Mesodermal cell (in vitro differentiated cells): ENCODE measurements around the gene MNAT1.
A peak's percentile ranks its signal among the peaks of the same experiment; 100 is the strongest.

ENCODE experiments used
- H3K27ac ChIP-seq: 2 replicates; pipeline ENCODE4 v1.7.0; 2013; ENCODE audit warnings: mild to moderate bottlenecking, low read depth, low read length, moderate library complexity; ENCODE audit not compliant: severe bottlenecking
- H3K36me3 ChIP-seq: 2 replicates; pipeline ENCODE4 v1.7.1; 2013; ENCODE audit warnings: mild to moderate bottlenecking, low read length, moderate library complexity; ENCODE audit not compliant: control insufficient read depth, insufficient read depth
- H3K4me1 ChIP-seq: one replicate; pipeline ENCODE4 v1.7.1; 2013; ENCODE audit warnings: mild to moderate bottlenecking, low read length; ENCODE audit not compliant: insufficient read depth, control insufficient read depth, poor library complexity, severe bottlenecking
- H3K4me3 ChIP-seq: 2 replicates; pipeline ENCODE4 v1.7.0; 2013; ENCODE audit warnings: low read length, control low read depth, mild to moderate bottlenecking; ENCODE audit not compliant: insufficient read depth, poor library complexity, severe bottlenecking; ENCODE audit errors: extremely low read depth
- H3K9me3 ChIP-seq: 2 replicates; pipeline ENCODE4 v1.7.1; 2013; ENCODE audit warnings: mild to moderate bottlenecking, low read length, moderate library complexity; ENCODE audit not compliant: control insufficient read depth
- WGBS, 2 experiments: methylation state at CpG; one replicate each; pipeline ENCODE4 v1.1.5; 2013; ENCODE audit warnings: missing lambda C conversion rate in 2 of 2; ENCODE audit not compliant: insufficient coverage in 2 of 2; 5-methylcytosine and 5-hydroxymethylcytosine counted together

The MNAT1 gene

GRCh38 chr14:60980811-60981632 lies 246.5 kb downstream of the MNAT1 start, which contains the start of the genes SLC38A6 and TRMT5:
SLC38A6 (plus strand) TSS chr14:60981245; CDS start chr14:60981278, 33 bp downstream.
TRMT5 (minus strand) TSS chr14:60981079; CDS start chr14:60980973, 106 bp downstream.
- peaks cover 23% of the 10 kb centered on the region for H3K36me3 ChIP-seq
- WGBS, 2 experiments: 0 to 1% methylated on average over 42 to 55 of the region's 59 CpGs
- peaks cover 10% of the 10 kb centered on the region for H3K4me1 ChIP-seq
- no peaks in the 10 kb centered on the region for H3K9me3 ChIP-seq
- H3K27ac ChIP-seq: peak within 1 kb of the TSS; percentile 92
- H3K4me3 ChIP-seq: peak within 1 kb of the TSS; percentile 69

DNA sequence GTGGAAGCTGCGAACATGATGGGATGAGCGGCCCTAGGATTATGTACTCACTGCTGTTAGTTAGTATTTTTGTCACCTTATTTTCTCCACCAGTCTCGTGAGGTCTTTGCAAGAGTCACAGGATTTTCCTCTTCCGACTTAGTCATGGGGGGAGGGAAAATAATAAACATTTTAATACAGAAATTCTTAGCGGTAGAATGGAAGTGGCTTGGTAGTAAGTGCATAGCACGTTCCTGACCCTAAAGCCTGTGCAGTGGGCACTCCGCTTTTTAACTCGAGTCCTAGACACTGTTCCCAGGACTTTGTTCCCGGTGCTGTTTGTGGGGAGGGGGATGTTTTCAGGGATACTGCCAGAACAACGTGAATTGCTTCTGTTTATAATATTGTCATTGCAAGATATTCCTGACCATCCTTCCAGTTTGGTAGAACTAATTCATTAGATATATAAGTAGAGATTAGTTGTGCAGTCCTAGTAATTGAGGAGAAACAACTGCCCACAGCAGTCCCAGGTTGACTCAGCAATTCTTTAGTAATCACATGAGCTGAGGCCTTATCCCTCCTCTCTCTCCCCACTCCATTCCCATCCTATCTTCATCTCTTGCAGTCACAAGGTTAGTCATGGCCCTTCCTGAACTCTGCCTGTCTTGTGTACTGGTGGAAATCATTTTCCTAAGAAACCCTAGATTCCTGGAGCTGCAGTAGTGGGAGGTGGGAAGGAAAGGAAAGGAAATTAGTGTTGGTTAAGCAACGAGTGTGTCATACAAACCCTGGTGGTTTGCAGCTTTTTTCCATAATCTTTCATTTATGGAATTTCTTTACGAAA lies 247.3 kb downstream of the MNAT1 start:
- peak overlapping the region; percentile 92 for H3K27ac ChIP-seq
- 0 to 17% methylated on average over 2 to 5 of the region's 12 CpGs for WGBS, 2 experiments

DNA sequence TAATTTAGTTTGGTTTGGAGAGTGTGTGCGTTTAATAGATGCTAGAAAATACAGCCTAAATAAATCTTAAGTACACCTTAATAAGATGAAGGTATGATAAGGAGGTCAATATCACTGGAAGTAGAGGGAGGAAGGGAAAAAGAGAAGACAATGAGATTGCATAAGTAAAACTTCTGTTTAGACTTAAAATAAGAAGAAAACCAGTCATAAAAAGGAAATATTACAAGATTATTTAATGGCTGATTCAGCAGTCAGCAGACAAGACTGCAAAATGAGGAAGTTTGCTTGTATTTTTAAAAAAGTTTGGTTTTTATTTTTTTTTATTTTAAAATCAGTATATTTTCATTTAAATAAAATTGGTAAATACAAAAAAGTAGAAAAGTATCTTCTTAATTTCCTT lies 249.6 kb downstream of the MNAT1 start:
- H3K4me1 ChIP-seq: peaks cover 4% of the 10 kb centered on the region
- no CpG with 5 or more reads among the region's 1 CpG for WGBS, 2 experiments
- H3K36me3 ChIP-seq: peaks cover 32% of the 10 kb centered on the region

More for the DNA sequence above, 247.3 kb downstream of the MNAT1 start:
- peaks cover 22% of the 10 kb centered on the region for H3K36me3 ChIP-seq
- H3K9me3 ChIP-seq: no peaks in the 10 kb centered on the region
- peaks cover 10% of the 10 kb centered on the region for H3K4me1 ChIP-seq
- H3K4me3 ChIP-seq: peak overlapping the region; percentile 69

DNA sequence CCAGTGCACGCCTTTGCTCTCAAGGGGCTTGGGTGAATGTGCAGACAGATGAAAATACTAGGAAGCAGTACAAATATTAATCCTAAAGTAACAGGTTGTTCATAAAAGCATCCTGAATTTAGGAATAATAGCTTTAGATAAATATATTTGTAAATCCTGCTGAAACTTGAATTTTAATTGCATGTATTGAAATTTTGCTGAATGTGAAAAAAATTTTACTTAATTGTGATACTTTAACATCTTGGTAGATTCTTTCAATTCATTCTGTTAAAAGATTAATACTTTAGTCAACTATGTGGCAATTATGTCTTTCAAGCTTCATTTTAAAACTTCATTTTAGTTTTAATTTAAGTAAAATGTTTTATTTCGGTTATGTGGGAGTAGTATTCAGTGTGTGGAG lies 251.9 kb downstream of the MNAT1 start:
- H3K9me3 ChIP-seq: no peaks in the 10 kb centered on the region
- WGBS, 2 experiments: no CpG with 5 or more reads among the region's 2 CpGs
- H3K36me3 ChIP-seq: peaks cover 30% of the 10 kb centered on the region
- peaks cover 4% of the 10 kb centered on the region for H3K4me1 ChIP-seq
- no peak overlapping the region for H3K4me3 ChIP-seq
- no peak overlapping the region for H3K27ac ChIP-seq

More for the DNA sequence above, 249.6 kb downstream of the MNAT1 start:
- no peak overlapping the region for H3K4me3 ChIP-seq
- H3K9me3 ChIP-seq: no peaks in the 10 kb centered on the region
- no peak overlapping the region for H3K27ac ChIP-seq

- WGBS, 2 experiments: 90 to 95% methylated on average over 1 to 2 of the region's 2 CpGs
- Histone ChIP-seq H3K36me3 (peaks cover 47% of the 10 kb centered on the region), H3K27ac (no peak overlapping the region), H3K9me3 (no peaks in the 10 kb centered on the region), H3K4me1 (no peaks in the 10 kb centered on the region), H3K4me3 (no peak overlapping the region)
These were observed 255.0 kb downstream of the MNAT1 start for GRCh38 chr14:60989599-60989998.

GRCh38 chr14:60998617-60999016 lies 264.1 kb downstream of the MNAT1 start:
- Histone ChIP-seq H3K36me3 (peaks cover 3% of the 10 kb centered on the region), H3K27ac (no peak overlapping the region), H3K9me3 (no peaks in the 10 kb centered on the region), H3K4me3 (no peak overlapping the region), H3K4me1 (no peaks in the 10 kb centered on the region)
- WGBS, 2 experiments: 86 to 87% methylated on average over 6 to 9 of the region's 9 CpGs

DNA sequence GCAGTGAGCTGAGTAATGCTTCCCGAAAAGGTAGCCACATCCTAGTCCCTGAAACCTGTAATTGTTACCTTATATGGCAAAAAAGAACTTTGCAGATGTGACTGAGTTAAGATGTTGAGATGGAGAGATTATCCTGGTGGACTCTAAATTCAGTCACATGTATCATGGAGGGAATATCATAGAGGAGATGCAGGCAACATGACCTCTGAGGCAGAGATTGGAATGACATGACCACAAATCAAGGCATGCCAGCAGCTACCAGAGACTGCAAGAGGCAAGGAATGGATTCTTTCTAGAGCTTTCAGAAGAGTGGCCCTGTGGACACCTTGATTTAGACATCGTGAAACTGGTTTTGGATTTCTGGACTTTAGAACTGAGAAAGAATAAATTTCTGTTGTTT lies 265.0 kb downstream of the MNAT1 start:
- Histone ChIP-seq H3K36me3 (no peaks in the 10 kb centered on the region), H3K4me1 (no peaks in the 10 kb centered on the region), H3K27ac (no peak overlapping the region), H3K9me3 (no peaks in the 10 kb centered on the region), H3K4me3 (no peak overlapping the region)
- 100% methylated on average over 1 of the region's 2 CpGs; no CpG with 5 or more reads in 1 of the 2 experiments for WGBS, 2 experiments

GRCh38 chr14:61003571-61003970 lies 269.0 kb downstream of the MNAT1 start:
- H3K9me3 ChIP-seq: no peaks in the 10 kb centered on the region
- H3K36me3 ChIP-seq: no peaks in the 10 kb centered on the region
- no peaks in the 10 kb centered on the region for H3K4me1 ChIP-seq
- no peak overlapping the region for H3K4me3 ChIP-seq
- WGBS, 2 experiments: 83% methylated on average over 1 of the region's 1 CpG; no CpG with 5 or more reads in 1 of the 2 experiments
- H3K27ac ChIP-seq: no peak overlapping the region

DNA sequence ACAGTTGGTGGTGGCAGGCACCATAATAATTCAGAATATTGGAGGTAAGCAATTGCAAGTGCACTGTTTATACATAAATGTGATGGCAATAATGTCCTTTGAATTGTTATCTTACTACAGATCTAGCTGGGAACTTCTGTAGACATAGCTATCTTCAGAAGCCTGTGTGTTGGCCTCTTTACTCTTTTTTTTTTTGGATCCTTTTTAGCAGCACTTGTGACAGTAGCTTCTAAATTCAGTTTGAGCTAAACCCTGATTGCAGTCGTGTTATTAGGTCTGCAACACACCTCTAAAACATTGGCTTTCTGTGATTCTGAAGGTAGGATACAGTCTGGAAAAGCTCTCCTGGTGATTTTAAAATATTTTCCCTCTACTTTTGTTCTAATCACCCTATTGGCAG lies 285.0 kb downstream of the MNAT1 start:
- no CpG with 5 or more reads among the region's 1 CpG for WGBS, 2 experiments

More for the DNA sequence above, 285.0 kb downstream of the MNAT1 start:
- peaks cover 4% of the 10 kb centered on the region for H3K9me3 ChIP-seq
- no peak overlapping the region for H3K27ac ChIP-seq
- no peak overlapping the region for H3K4me3 ChIP-seq
- H3K36me3 ChIP-seq: no peaks in the 10 kb centered on the region
- no peaks in the 10 kb centered on the region for H3K4me1 ChIP-seq
